Liver (tissue), 9 donors: Measurements from ENCODE around the gene TMA7B. TPM values are rescaled to one million over a fixed set of nuclear protein-coding genes. Genes with fewer than 3 reads are reported as not detected.

Source experiments
- DNase-seq: peaks from one replicate; pipeline ENCODE4 v3.0.0-alpha.2; 2017; ENCODE audit warnings: low spot score
- H3K27ac ChIP-seq, 2 donors: one replicate each; pipeline ENCODE4 v1.7.0; 2013; ENCODE audit warnings: inconsistent platforms in 2 of 2, low read length in 2 of 2, control low read depth in 1 of 2, low read depth in 1 of 2, mild to moderate bottlenecking in 1 of 2
- H3K27me3 ChIP-seq, 4 donors: one replicate each; pipeline versions ENCODE4 v1.6.1 to v1.7.0; 2013; ENCODE audit warnings: low read length in 3 of 4, inconsistent platforms in 1 of 4, mild to moderate bottlenecking in 1 of 4, moderate library complexity in 1 of 4; ENCODE audit not compliant: control insufficient read depth in 4 of 4, insufficient read depth in 4 of 4
- H3K36me3 ChIP-seq, 4 donors: one replicate each; pipeline versions ENCODE4 v1.6.1 to v1.7.0; 2013; ENCODE audit warnings: low read length in 3 of 4, mild to moderate bottlenecking in 3 of 4, low read depth in 1 of 4, moderate library complexity in 1 of 4; ENCODE audit not compliant: control insufficient read depth in 4 of 4, insufficient read depth in 3 of 4
- H3K4me1 ChIP-seq, 4 donors: one replicate each; pipeline versions ENCODE4 v1.6.1 to v1.7.0; 2013; ENCODE audit warnings: low read length in 3 of 4, mild to moderate bottlenecking in 3 of 4, moderate library complexity in 1 of 4; ENCODE audit not compliant: control insufficient read depth in 4 of 4, insufficient read depth in 4 of 4
- H3K4me3 ChIP-seq, 3 donors: one replicate each; pipeline versions ENCODE4 v1.6.1 to v1.7.0; 2013; ENCODE audit warnings: low read length in 3 of 3, control low read depth in 1 of 3, low read depth in 1 of 3, mild to moderate bottlenecking in 1 of 3
- H3K9ac ChIP-seq, 2 donors: one replicate each; pipeline ENCODE4 v1.7.0; 2013; ENCODE audit warnings: low read length in 2 of 2, mild to moderate bottlenecking in 2 of 2, moderate library complexity in 2 of 2, control low read depth in 1 of 2, low read depth in 1 of 2
- H3K9me3 ChIP-seq, 4 donors: one replicate each; pipeline versions ENCODE4 v1.6.1 to v1.7.0; 2013; ENCODE audit warnings: low read length in 3 of 4; ENCODE audit not compliant: control insufficient read depth in 4 of 4
- EGR1 ChIP-seq, 2 donors: IDR thresholded peaks; 2 replicates each; pipeline ENCODE4 v1.6.1; 2016 to 2018; ENCODE audit warnings: antibody characterized with exemption in 2 of 2, low read depth in 2 of 2
- HNF4G ChIP-seq: IDR thresholded peaks from 2 replicates; pipeline ENCODE4 v1.6.1; 2016; ENCODE audit warnings: antibody characterized with exemption
- JUND ChIP-seq, 2 donors: IDR thresholded peaks; 2 replicates each; pipeline ENCODE4 v1.6.1; 2016; ENCODE audit warnings: antibody characterized with exemption in 2 of 2
- NR2F2 ChIP-seq: IDR thresholded peaks from 2 replicates; pipeline ENCODE4 v1.6.1; 2016; ENCODE audit warnings: antibody characterized with exemption
- RAD21 ChIP-seq, 2 donors: IDR thresholded peaks; 2 replicates each; pipeline ENCODE4 v1.6.1; 2016; ENCODE audit warnings: antibody characterized with exemption in 2 of 2, mild to moderate bottlenecking in 2 of 2
- REST ChIP-seq: IDR thresholded peaks from 2 replicates; pipeline ENCODE4 v1.6.1; 2016; ENCODE audit warnings: antibody characterized with exemption, mild to moderate bottlenecking
- RXRA ChIP-seq, 2 donors: IDR thresholded peaks; 2 replicates each; pipeline ENCODE4 v1.6.1; 2017 to 2018; ENCODE audit warnings: antibody characterized with exemption in 2 of 2, mild to moderate bottlenecking in 1 of 2
- SP1 ChIP-seq: IDR thresholded peaks from 2 replicates; pipeline ENCODE4 v1.6.1; 2018; ENCODE audit warnings: antibody characterized with exemption, mild to moderate bottlenecking
- YY1 ChIP-seq: IDR thresholded peaks from 2 replicates; pipeline ENCODE4 v1.6.1; 2016; ENCODE audit warnings: antibody characterized with exemption, mild to moderate bottlenecking
- WGBS: extraction: QIAGEN DNeasy Blood & Tissue Kit; methylation state at CpG from one replicate; pipeline ENCODE4 v1.1.7; 2013; 5-methylcytosine and 5-hydroxymethylcytosine counted together
- polyA plus RNA-seq, 2 donors: library from polyadenylated mRNA; stranded (reverse) in 1 of 2; unstranded in 1 of 2; fragments of 200-250 nt in 1 of 2; fragments of >200 nt in 1 of 2; fragmentation: Nextera tagmentation in 1 of 2; extraction: Ambion mirVana in 1 of 2; gene quantifications; one replicate each; pipeline versions ENCODE4 v1.2.1 to v1.2.3, GENCODE V29; 2013 to 2015
- total RNA-seq, 2 donors: library from RNA; depleted of rRNA; stranded (reverse); fragments of >200 nt; gene quantifications; one replicate each; pipeline ENCODE4 v1.2.3, GENCODE V29; 2014
- TF ChIP-seq, protein P1 (sequence below): IDR thresholded peaks from 2 replicates; pipeline ENCODE4 v1.6.1; 2016; ENCODE audit warnings: antibody characterized with exemption
- donor health status: healthy.
- donor health status: healthy.
- donor health status: healthy.
- donor health status: healthy.
- donor health status: healthy.

TMA7B gene
- total and polyA plus RNA-seq, 4 donors = 0.25 to 2.1 TPM; not detected in 2

- TF ChIP-seq REST (no peak), JUND (IDR thresholded peaks at IDR 0.05) (no peak)
- TF ChIP-seq, protein P1, sequence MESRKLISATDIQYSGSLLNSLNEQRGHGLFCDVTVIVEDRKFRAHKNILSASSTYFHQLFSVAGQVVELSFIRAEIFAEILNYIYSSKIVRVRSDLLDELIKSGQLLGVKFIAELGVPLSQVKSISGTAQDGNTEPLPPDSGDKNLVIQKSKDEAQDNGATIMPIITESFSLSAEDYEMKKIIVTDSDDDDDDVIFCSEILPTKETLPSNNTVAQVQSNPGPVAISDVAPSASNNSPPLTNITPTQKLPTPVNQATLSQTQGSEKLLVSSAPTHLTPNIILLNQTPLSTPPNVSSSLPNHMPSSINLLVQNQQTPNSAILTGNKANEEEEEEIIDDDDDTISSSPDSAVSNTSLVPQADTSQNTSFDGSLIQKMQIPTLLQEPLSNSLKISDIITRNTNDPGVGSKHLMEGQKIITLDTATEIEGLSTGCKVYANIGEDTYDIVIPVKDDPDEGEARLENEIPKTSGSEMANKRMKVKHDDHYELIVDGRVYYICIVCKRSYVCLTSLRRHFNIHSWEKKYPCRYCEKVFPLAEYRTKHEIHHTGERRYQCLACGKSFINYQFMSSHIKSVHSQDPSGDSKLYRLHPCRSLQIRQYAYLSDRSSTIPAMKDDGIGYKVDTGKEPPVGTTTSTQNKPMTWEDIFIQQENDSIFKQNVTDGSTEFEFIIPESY = no peak
Observed at GRCh38 chr22:39974065-39974464, 13.9 kb downstream of the TMA7B start (continued).

- WGBS = 83% methylated on average over 6 of the region's 6 CpGs
- TF ChIP-seq NR2F2 (no peak), YY1 (no peak), HNF4G (no peak), SP1 (no peak), RXRA (IDR thresholded peaks at IDR 0.05) (no peak), REST (no peak), EGR1 (IDR thresholded peaks at IDR 0.05; ENCODE audit: low read depth in 2 of 2) (no peak), RAD21 (IDR thresholded peaks at IDR 0.05) (no peak)
Observed at GRCh38 chr22:39979048-39979447, 18.9 kb downstream of the TMA7B start.

DNA sequence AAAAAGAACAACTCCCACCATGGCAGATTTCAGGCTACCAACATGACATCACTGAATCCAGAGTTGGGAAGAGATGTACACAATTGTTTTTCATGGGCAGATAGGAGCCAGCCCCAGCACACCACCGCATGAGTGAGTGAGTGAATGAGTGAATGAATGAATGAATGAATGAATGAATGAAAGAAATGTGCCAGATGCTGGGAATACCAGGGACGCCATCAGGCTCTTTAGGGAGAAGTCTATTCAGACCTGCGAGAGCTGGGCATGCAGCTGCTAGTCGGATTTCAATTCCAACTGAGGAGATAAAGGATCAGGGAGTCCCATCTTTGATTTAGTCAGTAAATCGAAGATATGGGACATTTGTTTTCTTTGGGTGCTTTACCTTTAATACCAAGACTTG lies 19.3 kb downstream of the TMA7B start:
- TF ChIP-seq NR2F2 = no peak
- no peak overlapping the region for H3K27ac ChIP-seq
- no peak overlapping the region for H3K4me3 ChIP-seq
- no peaks in the 10 kb centered on the region for H3K36me3 ChIP-seq
- H3K9ac ChIP-seq = no peak overlapping the region
- no peak for DNase-seq
- H3K27me3 ChIP-seq = no peaks in the 10 kb centered on the region
- WGBS = 92% methylated on average over 5 of the region's 5 CpGs
- no peaks in the 10 kb centered on the region for H3K9me3 ChIP-seq
- H3K4me1 ChIP-seq = no peaks in the 10 kb centered on the region

More at GRCh38 chr22:39979048-39979447, 18.9 kb downstream of the TMA7B start:
- Histone ChIP-seq H3K36me3 (no peaks in the 10 kb centered on the region), H3K4me1 (no peaks in the 10 kb centered on the region), H3K9me3 (no peaks in the 10 kb centered on the region), H3K4me3 (no peak overlapping the region), H3K9ac (no peak overlapping the region), H3K27ac (no peak overlapping the region), H3K27me3 (no peaks in the 10 kb centered on the region)
- no peak for DNase-seq
